ENCODE results near the gene VAMP1. TPM values are rescaled to one million over a fixed set of nuclear protein-coding genes. Genes with fewer than 3 reads are reported as not detected.
"Not testable (repeated sequence)": the region's sequence is repeated elsewhere in the genome, so short reads cannot be mapped to it uniquely, and the experiment has no call there.

The VAMP1 gene
- total RNA-seq, 4 donors from 2014 or later, result 10.5 to 45.5 (median 17.9) TPM

DNA sequence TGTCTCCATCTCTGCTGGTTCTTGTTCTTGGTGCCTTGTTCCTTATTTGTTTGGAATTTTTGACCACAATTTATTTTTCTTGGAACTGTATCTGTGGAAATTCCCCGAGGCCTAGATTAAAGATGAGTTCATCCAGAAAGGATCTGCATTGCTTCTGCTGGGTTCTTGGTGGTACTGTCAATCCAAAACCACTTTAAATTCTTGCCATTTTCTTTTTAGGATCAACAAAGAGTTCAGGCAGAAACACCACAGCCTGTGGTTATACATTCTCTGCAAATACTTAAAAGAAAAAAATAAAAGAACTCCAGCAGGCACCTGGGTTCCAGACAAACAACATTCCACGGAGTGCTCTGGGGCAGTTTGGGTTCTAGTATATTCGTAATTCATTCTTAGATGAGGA is 6.0 kb upstream of the VAMP1 start:
- Histone ChIP-seq H3K27ac (no peak overlapping the region), H3K4me3 (no peak overlapping the region), H3K27me3 (peaks cover 3% of the 10 kb centered on the region), H3K4me1 (peaks cover 0 to 2% (median 0%) of the 10 kb centered on the region in 3 donors), H3K36me3 (no peaks in the 10 kb centered on the region), H3K9me3 (no peaks in the 10 kb centered on the region)
- 52 to 63% methylated on average over 2 to 3 of the region's 3 CpGs for WGBS, 2 donors (ENCODE audit: low coverage in 1 of 2)
- no peak for TF ChIP-seq CTCF (IDR thresholded peaks at IDR 0.05)
- no peak for TF ChIP-seq POLR2AphosphoS5 (IDR thresholded peaks at IDR 0.05)
- TF ChIP-seq POLR2A (IDR thresholded peaks at IDR 0.05), result no peak
- TF ChIP-seq EP300 (IDR thresholded peaks at IDR 0.05), result no peak
- ATAC-seq, result no peak

- WGBS, 2 donors (ENCODE audit: low coverage in 1 of 2), result 79% methylated on average over 2 of the region's 48 CpGs; no CpG with 5 or more reads in 1 of the 2 donors
- not testable (repeated sequence) for H3K4me1 ChIP-seq, ATAC-seq, H3K27me3 ChIP-seq, H3K4me3 ChIP-seq, H3K36me3 ChIP-seq, H3K27ac ChIP-seq, H3K9me3 ChIP-seq
These were observed 4.9 kb upstream of the VAMP1 start for GRCh38 chr12:6475233-6475975.

- TF ChIP-seq POLR2AphosphoS5 (IDR thresholded peaks at IDR 0.05) (no peak), CTCF (IDR thresholded peaks at IDR 0.05) (no peak), EP300 (IDR thresholded peaks at IDR 0.05) (no peak), POLR2A (IDR thresholded peaks at IDR 0.05) (no peak)
These were observed 2.0 kb upstream of the VAMP1 start for GRCh38 chr12:6472491-6472890.

DNA sequence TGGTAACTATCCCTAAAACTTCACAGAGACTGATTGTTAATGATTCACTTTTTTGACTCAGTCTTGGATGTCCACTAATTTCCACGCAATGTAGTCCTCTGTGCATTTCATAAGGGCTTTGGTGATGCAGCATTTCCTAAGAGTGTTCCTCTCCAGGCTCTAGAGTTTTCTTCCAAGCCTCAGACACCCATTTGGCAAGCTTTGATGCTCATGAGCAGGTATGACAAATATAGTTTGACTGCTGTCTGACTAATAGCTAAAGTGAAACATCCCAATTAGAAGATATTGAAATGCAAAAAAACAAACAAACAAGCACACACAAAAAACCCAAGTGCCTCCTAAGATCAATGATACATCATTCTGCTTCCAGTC is 1.5 kb upstream of the VAMP1 start:
- H3K4me3 ChIP-seq, result no peak overlapping the region
- ATAC-seq, result no peak
- TF ChIP-seq POLR2AphosphoS5 (IDR thresholded peaks at IDR 0.05), result no peak
- no peak for TF ChIP-seq EP300 (IDR thresholded peaks at IDR 0.05)
- H3K9me3 ChIP-seq, result no peaks in the 10 kb centered on the region
- no peak overlapping the region for H3K27ac ChIP-seq
- WGBS, 2 donors (ENCODE audit: low coverage in 1 of 2), result 64 to 100% methylated on average over 1 of the region's 1 CpG
- no peaks in the 10 kb centered on the region for H3K27me3 ChIP-seq
- H3K4me1 ChIP-seq, result peaks cover 0 to 36% (median 4%) of the 10 kb centered on the region in 3 donors
- H3K36me3 ChIP-seq, result peaks cover 0 to 3% of the 10 kb centered on the region in 2 donors

More at GRCh38 chr12:6472491-6472890, 2.0 kb upstream of the VAMP1 start:
- Histone ChIP-seq H3K4me3 (no peak overlapping the region), H3K27ac (no peak overlapping the region), H3K27me3 (no peaks in the 10 kb centered on the region), H3K9me3 (no peaks in the 10 kb centered on the region), H3K4me1 (peaks cover 0 to 31% (median 4%) of the 10 kb centered on the region in 3 donors), H3K36me3 (peaks cover 0 to 2% of the 10 kb centered on the region in 2 donors)
- WGBS, 2 donors (ENCODE audit: low coverage in 1 of 2), result 75% methylated on average over 9 of the region's 11 CpGs; no CpG with 5 or more reads in 1 of the 2 donors
- ATAC-seq, result no peak

DNA sequence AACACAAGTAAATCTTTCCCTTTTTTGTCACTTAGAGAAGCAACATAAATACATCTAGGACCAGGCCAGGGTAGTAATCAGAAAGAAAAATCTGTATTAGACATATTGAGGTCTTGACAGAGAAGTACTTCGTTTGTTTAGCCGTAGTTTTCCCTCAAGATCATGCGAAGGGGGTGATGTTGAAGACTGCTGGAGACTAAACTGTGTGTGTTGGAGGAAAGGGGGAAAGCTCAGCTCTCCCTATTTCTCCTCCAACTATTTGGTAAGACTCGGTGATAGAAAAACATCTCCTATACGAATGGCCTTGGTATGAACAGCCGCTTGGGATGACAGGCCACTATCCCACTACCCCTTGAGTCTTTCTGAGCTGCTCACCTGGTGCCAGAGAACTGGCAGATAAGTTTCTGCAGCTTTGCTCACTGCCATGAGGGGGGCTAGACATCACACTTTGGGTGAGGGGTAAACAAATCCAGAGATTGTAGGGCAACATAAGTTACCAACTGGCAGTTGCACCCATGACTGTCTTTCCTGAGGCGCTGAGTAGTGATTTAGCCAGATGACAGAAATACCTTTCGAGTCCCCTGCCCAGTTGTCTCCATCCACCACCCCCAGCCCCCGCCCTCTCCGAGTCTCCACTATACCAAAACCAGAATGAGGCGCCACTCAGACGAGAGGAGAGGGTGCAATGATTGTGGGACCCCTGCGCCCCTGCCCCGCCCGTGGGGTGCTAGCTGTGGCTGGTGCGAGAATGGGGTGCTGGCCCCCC is 685 bp downstream of the VAMP1 start:
- Histone ChIP-seq H3K36me3 (peaks cover 0 to 14% of the 10 kb centered on the region in 2 donors), H3K9me3 (no peaks in the 10 kb centered on the region), H3K4me1 (peaks cover 0 to 53% (median 4%) of the 10 kb centered on the region in 3 donors), H3K27me3 (no peaks in the 10 kb centered on the region), H3K27ac (peak overlapping the region; percentile 70 to 93 (median 84)), H3K4me3 (peak overlapping the region; percentile 61 to 63)
- no peak for ATAC-seq
- no peak for TF ChIP-seq POLR2AphosphoS5 (IDR thresholded peaks at IDR 0.05)
- WGBS, 2 donors (ENCODE audit: low coverage in 1 of 2), result 30 to 47% methylated on average over 4 to 7 of the region's 16 CpGs

- Histone ChIP-seq H3K4me1 (peaks cover 0 to 58% (median 4%) of the 10 kb centered on the region in 3 donors), H3K4me3 (peak overlapping the region; percentile 61 to 63), H3K9me3 (no peaks in the 10 kb centered on the region), H3K36me3 (peaks cover 0 to 21% of the 10 kb centered on the region in 2 donors), H3K27me3 (no peaks in the 10 kb centered on the region), H3K27ac (peak overlapping the region; percentile 70 to 93 (median 84))
- no peak for TF ChIP-seq POLR2A (IDR thresholded peaks at IDR 0.05)
- no peak for ATAC-seq
- 43 to 64% methylated on average over 1 to 6 of the region's 6 CpGs for WGBS, 2 donors (ENCODE audit: low coverage in 1 of 2)
These were observed 1.4 kb downstream of the VAMP1 start for GRCh38 chr12:6469092-6469491.

DNA sequence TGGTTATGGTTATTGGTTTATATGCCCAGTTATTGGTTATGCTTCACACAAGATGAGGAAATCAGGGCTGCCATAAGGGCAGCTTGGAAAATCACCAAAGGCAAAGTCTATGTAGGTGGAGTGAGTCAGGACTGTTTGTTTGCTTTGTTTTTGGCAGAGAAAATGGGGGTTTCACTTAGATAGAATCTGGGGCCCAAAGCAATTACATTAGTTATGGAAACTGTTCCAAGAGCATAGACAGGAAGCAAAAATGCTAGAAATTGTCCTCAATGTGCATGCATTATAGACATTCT is 2.2 kb downstream of the VAMP1 start:
- no peak for ATAC-seq
- Histone ChIP-seq H3K4me1 (peaks cover 0 to 64% (median 4%) of the 10 kb centered on the region in 3 donors), H3K27ac (peak overlapping the region in 2 of 4 donors; percentile 1 to 83), H3K4me3 (no peak overlapping the region), H3K27me3 (no peaks in the 10 kb centered on the region), H3K9me3 (no peaks in the 10 kb centered on the region), H3K36me3 (peaks cover 0 to 30% of the 10 kb centered on the region in 2 donors)
- no peak for TF ChIP-seq CTCF (IDR thresholded peaks at IDR 0.05)
- TF ChIP-seq EP300 (IDR thresholded peaks at IDR 0.05), result no peak
- no peak for TF ChIP-seq POLR2AphosphoS5 (IDR thresholded peaks at IDR 0.05)
- no peak for TF ChIP-seq POLR2A (IDR thresholded peaks at IDR 0.05)

DNA sequence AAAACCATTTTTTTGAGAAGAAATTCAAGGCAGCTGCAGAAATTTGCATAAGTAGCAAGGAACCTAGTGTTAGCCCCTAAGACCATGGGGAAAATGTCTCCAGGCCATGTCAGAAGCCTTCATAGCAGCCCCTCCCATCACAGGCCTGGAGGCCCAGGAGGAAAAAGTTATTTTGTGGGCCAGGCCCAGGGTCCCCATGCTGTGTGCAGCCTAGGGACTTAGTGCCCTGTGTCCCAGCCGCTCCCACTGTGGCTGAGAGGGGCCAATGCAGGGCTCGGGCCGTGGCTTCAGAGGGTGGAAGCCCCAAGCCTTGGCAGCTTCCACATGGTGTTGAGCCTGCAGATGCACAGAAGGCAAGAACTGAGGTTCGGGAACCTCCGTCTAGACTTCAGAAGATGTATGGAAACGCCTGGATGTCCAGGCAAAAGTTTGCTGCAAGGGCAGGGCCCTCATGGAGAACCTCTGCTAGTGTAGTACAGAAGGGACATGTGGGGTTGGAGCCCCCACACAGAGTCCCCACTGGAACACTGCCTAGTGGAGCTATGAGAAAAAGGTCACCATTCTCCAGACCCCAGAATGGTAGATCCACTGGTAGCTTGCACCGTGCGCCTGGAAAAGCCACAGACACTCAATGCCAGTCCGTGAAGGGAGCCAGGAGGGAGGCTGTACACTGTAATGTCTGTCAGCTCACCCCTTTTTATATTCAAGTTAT is 2.8 kb downstream of the VAMP1 start:
- H3K9me3 ChIP-seq, H3K27me3 ChIP-seq, H3K4me3 ChIP-seq, ATAC-seq: not testable (repeated sequence)
- H3K4me1 ChIP-seq, result peaks cover 0 to 69% (median 4%) of the 10 kb centered on the region in 3 donors
- WGBS, 2 donors (ENCODE audit: low coverage in 1 of 2), result 87 to 100% methylated on average over 2 to 3 of the region's 9 CpGs
- H3K27ac ChIP-seq, result peak overlapping the region in 2 of 4 donors; percentile 1 to 83
- H3K36me3 ChIP-seq, result peaks cover 0 to 35% of the 10 kb centered on the region in 2 donors

GRCh38 chr12:6466751-6467150 is 3.7 kb downstream of the VAMP1 start:
- not testable (repeated sequence) for H3K27me3 ChIP-seq

More at GRCh38 chr12:6466751-6467150, 3.7 kb downstream of the VAMP1 start:
- H3K4me3 ChIP-seq, ATAC-seq, H3K9me3 ChIP-seq: not testable (repeated sequence)
- WGBS, 2 donors (ENCODE audit: low coverage in 1 of 2), result 97 to 100% methylated on average over 1 to 3 of the region's 4 CpGs
- Histone ChIP-seq H3K36me3 (peaks cover 0 to 45% of the 10 kb centered on the region in 2 donors), H3K4me1 (peaks cover 0 to 76% (median 4%) of the 10 kb centered on the region in 3 donors), H3K27ac (peak overlapping the region in 3 of 4 donors; percentile 4 to 34 (median 6))
